ENCODE measurements around the gene CNOT10.

Gene CNOT10

DNA sequence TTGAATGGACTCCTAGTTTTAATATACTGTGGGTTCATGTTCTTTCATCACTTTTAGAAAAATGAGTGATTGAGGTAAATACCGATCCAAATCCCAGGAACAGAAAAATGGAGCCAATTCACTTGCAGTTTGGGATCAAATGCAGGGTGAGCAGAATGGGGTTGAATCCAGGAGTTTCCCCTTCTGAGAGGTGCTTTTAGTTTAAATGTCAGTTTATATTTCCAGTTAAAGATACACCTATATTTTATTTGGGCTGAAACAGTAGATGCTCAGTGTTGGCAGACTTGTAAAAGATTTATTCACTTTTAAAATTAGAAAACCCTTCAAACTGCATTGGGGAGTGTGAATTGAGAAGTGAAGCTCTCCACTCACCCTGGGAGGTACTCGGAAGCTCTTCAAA lies 135.4 kb downstream of the CNOT10 start:
- DNase-seq = no peak

DNA sequence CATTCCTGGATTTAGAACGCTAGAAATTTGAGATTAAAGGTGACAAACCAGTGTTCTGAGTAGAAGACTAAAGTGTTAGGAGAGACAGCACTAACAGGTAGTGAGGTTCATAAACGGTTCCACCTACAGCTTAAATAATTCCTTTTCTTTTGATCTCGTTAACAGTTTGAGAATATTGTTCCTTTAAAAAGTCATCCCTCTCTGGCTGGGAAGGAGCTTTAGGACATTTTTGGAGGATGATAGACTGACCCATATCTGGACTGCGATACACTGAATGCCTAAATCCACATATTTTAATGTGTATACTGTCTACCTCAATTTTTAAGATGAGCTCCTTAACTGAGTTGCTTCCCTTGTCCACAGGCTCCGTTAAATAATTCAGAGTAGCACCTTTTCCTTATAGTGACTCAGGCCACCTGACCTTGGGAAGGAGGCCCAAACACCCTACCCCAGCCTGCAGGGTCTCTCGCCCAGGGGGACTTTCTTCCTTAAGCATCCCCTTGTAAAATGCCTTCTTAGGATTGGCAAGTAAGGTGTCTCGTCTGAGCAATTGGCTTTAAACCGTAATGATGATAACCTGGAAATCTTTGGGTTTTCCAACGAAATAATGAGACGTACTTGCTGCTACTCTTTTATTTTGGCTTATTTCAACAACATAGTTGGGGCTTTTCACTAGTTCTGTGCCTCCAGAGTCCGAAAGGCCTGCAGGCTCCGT lies 136.1 kb downstream of the CNOT10 start:
- DNase-seq = no peak

DNA sequence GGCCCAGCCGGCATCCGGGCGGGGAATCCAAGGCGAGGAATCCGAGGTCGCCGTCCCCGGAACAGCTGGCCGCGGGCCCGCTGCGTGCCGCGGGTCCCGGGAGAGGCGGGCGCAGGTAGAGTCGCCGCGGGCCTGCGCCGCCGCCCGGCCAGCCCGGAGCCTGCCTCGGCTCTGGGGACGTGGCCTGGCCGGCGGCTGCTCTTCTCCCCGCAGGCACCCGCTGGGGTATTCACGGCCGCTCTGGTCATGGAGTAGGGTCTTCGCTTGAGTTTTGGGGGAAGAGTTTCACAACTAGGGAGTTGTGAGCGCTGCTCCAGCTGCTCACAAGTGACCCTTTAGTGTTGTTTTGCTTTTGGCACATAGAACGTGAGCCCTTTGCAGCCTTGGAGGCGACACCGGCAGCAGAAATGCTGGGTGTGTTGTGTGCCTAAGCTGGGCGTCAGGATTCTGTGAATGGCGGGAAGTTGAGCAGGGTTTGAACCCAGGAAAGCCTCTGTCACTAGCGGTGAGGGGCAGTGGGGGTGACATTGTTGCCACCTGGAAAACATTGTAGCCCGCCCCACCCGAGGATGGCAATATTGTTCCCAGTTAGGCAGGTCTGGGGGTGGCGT lies 136.8 kb downstream of the CNOT10 start:
- no peak for DNase-seq

DNA sequence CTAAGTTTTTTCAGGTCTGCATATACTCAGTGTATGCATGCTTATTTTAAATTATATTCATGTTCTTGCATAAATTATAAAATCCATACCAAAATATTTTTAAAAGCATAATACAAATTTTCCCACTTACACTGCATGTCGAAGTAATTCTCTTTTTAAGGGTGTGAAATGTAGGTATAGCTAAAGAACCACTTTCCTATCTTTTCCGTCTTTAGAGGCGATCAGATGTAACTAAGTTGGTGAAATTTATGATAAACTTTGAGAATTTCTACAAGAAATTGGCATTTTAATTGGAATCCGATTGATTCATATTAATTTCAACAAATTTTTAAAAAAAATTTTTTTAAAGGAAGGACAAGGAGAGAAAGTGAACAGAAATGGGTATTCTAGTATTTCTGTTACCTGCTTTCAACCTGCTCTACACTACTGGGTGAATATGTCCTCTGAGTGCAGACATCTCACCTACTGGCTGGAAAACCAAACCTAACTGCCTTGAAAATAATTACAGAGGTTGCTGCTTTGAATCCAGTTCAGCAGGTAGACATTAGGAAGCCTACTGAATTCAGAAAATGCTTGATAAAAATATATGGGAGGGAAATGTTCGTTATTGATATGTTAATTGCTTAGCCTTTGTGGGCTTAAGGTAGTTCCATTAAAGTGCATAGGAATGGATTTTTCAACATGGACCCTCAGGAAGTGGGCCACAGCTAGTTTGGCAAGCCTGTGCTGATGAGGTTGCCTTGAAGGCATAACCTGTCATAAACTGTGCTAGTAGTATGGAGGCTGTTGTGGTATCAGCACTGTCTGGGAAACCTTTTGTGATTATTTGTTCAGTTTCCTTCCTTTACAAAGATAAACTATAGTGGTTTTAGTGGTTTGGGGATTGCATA lies 137.9 kb downstream of the CNOT10 start:
- no peak for DNase-seq

All from left hindlimb (tissue), 1 donor.